ENCODE measurements around the gene BRF1. TPM values are rescaled to one million over a fixed set of nuclear protein-coding genes. Genes with fewer than 3 reads are reported as not detected.

The BRF1 gene
- total and polyA plus RNA-seq, 2 donors, result 19.3 to 30.9 TPM

- Histone ChIP-seq H3K27ac (ENCODE audit: low read depth) (no peak overlapping the region), H3K36me3 (ENCODE audit: insufficient read depth) (no peaks in the 10 kb centered on the region), H3K4me1 (ENCODE audit: insufficient read depth) (no peaks in the 10 kb centered on the region), H3K4me3 (ENCODE audit: low read depth, low read length) (no peak overlapping the region)
- 79% methylated on average over 32 of the region's 32 CpGs for WGBS
- no peak for DNase-seq (ENCODE audit: extremely low spot score)
Observed at GRCh38 chr14:105165761-105166485, 134.9 kb downstream of the BRF1 start.

GRCh38 chr14:105165134-105165704 lies 135.6 kb downstream of the BRF1 start:
- H3K4me1 ChIP-seq (ENCODE audit: insufficient read depth), result no peaks in the 10 kb centered on the region
- DNase-seq (ENCODE audit: extremely low spot score), result no peak
- no peaks in the 10 kb centered on the region for H3K36me3 ChIP-seq (ENCODE audit: insufficient read depth)
- WGBS, result 77% methylated on average over 10 of the region's 10 CpGs
- no peak overlapping the region for H3K4me3 ChIP-seq (ENCODE audit: low read depth, low read length)
- H3K27ac ChIP-seq (ENCODE audit: low read depth), result no peak overlapping the region

GRCh38 chr14:105163040-105163742 lies 137.6 kb downstream of the BRF1 start:
- Histone ChIP-seq H3K36me3 (ENCODE audit: insufficient read depth) (no peaks in the 10 kb centered on the region), H3K4me1 (ENCODE audit: insufficient read depth) (no peaks in the 10 kb centered on the region), H3K27ac (ENCODE audit: low read depth) (no peak overlapping the region), H3K4me3 (ENCODE audit: low read depth, low read length) (no peak overlapping the region)
- 81% methylated on average over 18 of the region's 18 CpGs for WGBS
- DNase-seq (ENCODE audit: extremely low spot score), result no peak

GRCh38 chr14:105162669-105162979 lies 138.2 kb downstream of the BRF1 start:
- Histone ChIP-seq H3K27ac (ENCODE audit: low read depth) (no peak overlapping the region), H3K36me3 (ENCODE audit: insufficient read depth) (no peaks in the 10 kb centered on the region), H3K4me1 (ENCODE audit: insufficient read depth) (no peaks in the 10 kb centered on the region), H3K4me3 (ENCODE audit: low read depth, low read length) (no peak overlapping the region)
- no peak for DNase-seq (ENCODE audit: extremely low spot score)
- 98% methylated on average over 2 of the region's 2 CpGs for WGBS

GRCh38 chr14:105161964-105162668 lies 138.7 kb downstream of the BRF1 start:
- no peaks in the 10 kb centered on the region for H3K36me3 ChIP-seq (ENCODE audit: insufficient read depth)
- H3K4me3 ChIP-seq (ENCODE audit: low read depth, low read length), result no peak overlapping the region
- 78% methylated on average over 10 of the region's 10 CpGs for WGBS
- H3K27ac ChIP-seq (ENCODE audit: low read depth), result no peak overlapping the region
- H3K4me1 ChIP-seq (ENCODE audit: insufficient read depth), result no peaks in the 10 kb centered on the region
- no peak for DNase-seq (ENCODE audit: extremely low spot score)

- 72% methylated on average over 15 of the region's 15 CpGs for WGBS
- H3K4me3 ChIP-seq (ENCODE audit: low read depth, low read length), result no peak overlapping the region
- H3K36me3 ChIP-seq (ENCODE audit: insufficient read depth), result no peaks in the 10 kb centered on the region
- no peak for DNase-seq (ENCODE audit: extremely low spot score)
- H3K4me1 ChIP-seq (ENCODE audit: insufficient read depth), result no peaks in the 10 kb centered on the region
- no peak overlapping the region for H3K27ac ChIP-seq (ENCODE audit: low read depth)
Observed at GRCh38 chr14:105161309-105161708, 139.5 kb downstream of the BRF1 start.

- Histone ChIP-seq H3K4me1 (ENCODE audit: insufficient read depth) (no peaks in the 10 kb centered on the region), H3K36me3 (ENCODE audit: insufficient read depth) (no peaks in the 10 kb centered on the region), H3K27ac (ENCODE audit: low read depth) (no peak overlapping the region), H3K4me3 (ENCODE audit: low read depth, low read length) (no peak overlapping the region)
- WGBS, result 87% methylated on average over 12 of the region's 12 CpGs
- DNase-seq (ENCODE audit: extremely low spot score), result no peak
Observed at GRCh38 chr14:105160776-105161175, 140.0 kb downstream of the BRF1 start.

GRCh38 chr14:105159344-105159743 lies 141.5 kb downstream of the BRF1 start:
- no peak for DNase-seq (ENCODE audit: extremely low spot score)

More at GRCh38 chr14:105159344-105159743, 141.5 kb downstream of the BRF1 start:
- H3K36me3 ChIP-seq (ENCODE audit: insufficient read depth), result no peaks in the 10 kb centered on the region
- 71% methylated on average over 14 of the region's 14 CpGs for WGBS
- no peak overlapping the region for H3K4me3 ChIP-seq (ENCODE audit: low read depth, low read length)
- H3K27ac ChIP-seq (ENCODE audit: low read depth), result no peak overlapping the region
- no peaks in the 10 kb centered on the region for H3K4me1 ChIP-seq (ENCODE audit: insufficient read depth)

Other genes starting within 250 kb of the BRF1 start
- 1.7 TPM for gene GPR132, start 235.6 kb downstream of the BRF1 start, total RNA-seq
- 1.3 TPM for gene GPR132, start 235.6 kb downstream of the BRF1 start, polyA plus RNA-seq
- 11.2 TPM for gene JAG2, start 132.2 kb downstream of the BRF1 start, total RNA-seq
- gene JAG2, start 132.2 kb downstream of the BRF1 start, polyA plus RNA-seq, result 22.4 TPM
- 7.3 TPM for gene NUDT14, start 119.7 kb downstream of the BRF1 start, total RNA-seq
- gene NUDT14, start 119.7 kb downstream of the BRF1 start, polyA plus RNA-seq, result 11.6 TPM
- gene BTBD6, start 52.5 kb downstream of the BRF1 start, total RNA-seq, result 28.6 TPM
- gene BTBD6, start 52.5 kb downstream of the BRF1 start, polyA plus RNA-seq, result 40.6 TPM
- 43.8 TPM for gene PACS2, start 13.7 kb upstream of the BRF1 start, total RNA-seq
- gene PACS2, start 13.7 kb upstream of the BRF1 start, polyA plus RNA-seq, result 67.9 TPM
- gene TEX22, start 97.5 kb upstream of the BRF1 start, total RNA-seq, result 0.11 TPM
- 0.13 TPM for gene TEX22, start 97.5 kb upstream of the BRF1 start, polyA plus RNA-seq
- gene MTA1, start 118.8 kb upstream of the BRF1 start, total RNA-seq, result 51.5 TPM
- gene MTA1, start 118.8 kb upstream of the BRF1 start, polyA plus RNA-seq, result 67.3 TPM
- gene CRIP2, start 173.8 kb upstream of the BRF1 start, total RNA-seq, result 53.7 TPM
- 245 TPM for gene CRIP2, start 173.8 kb upstream of the BRF1 start, polyA plus RNA-seq
- 9.4 TPM for gene CRIP1, start 185.9 kb upstream of the BRF1 start, total RNA-seq
- gene CRIP1, start 185.9 kb upstream of the BRF1 start, polyA plus RNA-seq, result 92.4 TPM
- gene TEDC1, start 190.2 kb upstream of the BRF1 start, total RNA-seq, result 4.2 TPM
- gene TEDC1, start 190.2 kb upstream of the BRF1 start, polyA plus RNA-seq, result 10.6 TPM
- 1.3 TPM for gene TMEM121, start 225.6 kb upstream of the BRF1 start, total RNA-seq
- gene TMEM121, start 225.6 kb upstream of the BRF1 start, polyA plus RNA-seq, result 6.7 TPM